GM19467 (cell line): ENCODE results near the gene DMD.
A peak's percentile ranks its signal among the peaks of the same experiment; 100 is the strongest.

Source experiments
- ATAC-seq: cut with Tn5 transposase; IDR thresholded peaks from one replicate; pipeline ENCODE4 v1.9.1; 2021; ENCODE audit warnings: mild to moderate bottlenecking, moderate library complexity; ENCODE audit not compliant: unreplicated experiment

The DMD gene

DNA sequence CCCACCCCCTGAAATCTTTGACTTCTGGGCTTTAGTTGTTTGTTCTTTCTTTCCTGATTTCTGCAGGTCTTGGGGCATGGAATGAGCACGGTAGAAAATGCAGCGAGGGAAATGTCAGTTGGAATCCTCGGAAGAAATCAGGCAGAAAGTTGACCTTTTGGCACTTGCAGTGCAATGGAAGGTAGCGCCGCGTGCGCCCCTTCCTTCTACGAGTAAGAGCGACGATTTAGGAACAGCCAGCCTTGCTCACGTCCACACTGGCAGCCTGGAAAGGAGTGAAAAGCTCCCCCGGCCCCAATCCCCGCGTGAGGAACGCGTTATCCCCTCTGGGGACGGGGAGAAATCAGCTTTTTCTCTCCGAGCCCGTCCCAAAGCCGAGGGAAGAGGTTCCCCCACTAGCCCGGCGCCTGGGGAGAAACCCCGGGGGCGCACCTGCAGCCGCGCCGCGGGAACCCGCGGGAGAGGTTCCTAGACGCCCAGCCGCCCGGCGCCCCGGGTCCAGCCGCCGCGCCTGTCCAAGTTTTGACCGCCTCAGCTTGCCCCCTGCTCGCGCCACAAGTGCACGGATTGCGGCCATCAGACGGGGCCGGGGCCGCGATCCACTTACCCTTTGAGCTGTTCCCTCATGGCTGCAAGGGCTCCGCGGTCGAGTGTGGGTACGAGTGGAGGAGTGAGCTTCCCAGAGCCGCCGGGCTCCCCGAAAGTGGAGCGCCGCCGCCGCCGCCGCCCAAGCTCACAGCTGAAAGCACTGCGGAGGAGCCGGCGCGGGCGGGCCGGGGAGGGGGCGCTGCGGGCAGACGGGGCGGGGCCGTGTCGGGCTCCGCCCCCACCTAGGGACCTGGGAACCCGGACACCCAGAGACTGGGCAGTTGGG is 1944.9 kb downstream of the DMD start:
- ATAC-seq: peak; percentile 83

DNA sequence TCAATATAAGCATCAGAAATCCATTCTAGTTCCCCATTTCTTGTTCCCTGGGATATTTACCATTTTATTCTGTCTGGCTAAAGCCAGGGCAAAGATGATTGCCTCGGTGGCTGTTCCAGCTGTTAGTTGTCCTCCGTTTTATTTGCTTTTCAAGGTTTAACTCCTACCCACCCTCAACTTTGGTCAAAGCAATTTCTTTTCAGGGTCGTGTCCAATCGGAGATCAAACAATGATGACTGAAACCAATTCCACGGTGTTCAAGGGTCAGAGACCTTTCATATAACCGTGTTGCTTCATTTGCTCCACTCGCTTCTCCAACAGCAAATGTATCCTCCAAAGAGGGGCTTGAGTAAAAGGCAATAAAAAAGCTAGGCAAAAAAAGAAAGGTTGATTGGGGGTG is 1946.0 kb downstream of the DMD start:
- ATAC-seq: no peak

DNA sequence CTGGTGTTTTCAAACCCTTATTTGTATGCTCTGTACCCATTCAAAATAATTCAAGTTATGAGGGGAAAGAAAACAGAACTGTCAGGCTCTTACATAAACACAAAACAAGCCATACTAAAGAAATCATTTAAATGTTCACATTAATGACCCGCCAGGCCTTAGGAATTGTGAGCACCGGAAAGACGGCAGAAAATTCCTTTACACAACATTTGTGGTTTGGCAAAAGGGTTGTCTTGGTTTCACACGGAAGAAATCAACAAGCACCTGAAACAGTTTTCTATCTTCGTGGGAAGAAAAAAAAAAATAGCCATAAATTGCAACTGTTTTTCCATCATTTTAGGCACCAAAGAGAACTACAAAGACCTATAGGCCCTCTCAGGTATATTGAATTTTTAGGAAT is 1951.0 kb downstream of the DMD start:
- ATAC-seq: no peak

DNA sequence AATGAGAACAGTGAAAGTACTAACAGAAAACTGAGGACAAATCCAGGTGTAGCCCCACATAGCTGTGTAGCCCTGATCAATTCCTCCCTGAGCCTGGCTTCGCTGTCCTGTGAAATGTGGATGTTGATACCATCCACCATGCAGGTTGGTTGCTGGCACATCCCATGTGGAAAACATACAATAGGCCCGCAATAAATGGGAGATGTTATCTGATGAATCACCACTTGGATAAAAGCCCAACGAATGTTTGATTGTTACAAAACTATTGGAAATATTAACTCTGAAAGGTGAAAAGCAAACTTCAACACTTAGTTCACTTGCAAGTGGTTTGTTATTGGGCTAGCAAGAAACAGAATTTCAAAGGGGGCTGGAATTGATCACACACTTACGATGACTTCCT is 1953.2 kb downstream of the DMD start:
- ATAC-seq: no peak

DNA sequence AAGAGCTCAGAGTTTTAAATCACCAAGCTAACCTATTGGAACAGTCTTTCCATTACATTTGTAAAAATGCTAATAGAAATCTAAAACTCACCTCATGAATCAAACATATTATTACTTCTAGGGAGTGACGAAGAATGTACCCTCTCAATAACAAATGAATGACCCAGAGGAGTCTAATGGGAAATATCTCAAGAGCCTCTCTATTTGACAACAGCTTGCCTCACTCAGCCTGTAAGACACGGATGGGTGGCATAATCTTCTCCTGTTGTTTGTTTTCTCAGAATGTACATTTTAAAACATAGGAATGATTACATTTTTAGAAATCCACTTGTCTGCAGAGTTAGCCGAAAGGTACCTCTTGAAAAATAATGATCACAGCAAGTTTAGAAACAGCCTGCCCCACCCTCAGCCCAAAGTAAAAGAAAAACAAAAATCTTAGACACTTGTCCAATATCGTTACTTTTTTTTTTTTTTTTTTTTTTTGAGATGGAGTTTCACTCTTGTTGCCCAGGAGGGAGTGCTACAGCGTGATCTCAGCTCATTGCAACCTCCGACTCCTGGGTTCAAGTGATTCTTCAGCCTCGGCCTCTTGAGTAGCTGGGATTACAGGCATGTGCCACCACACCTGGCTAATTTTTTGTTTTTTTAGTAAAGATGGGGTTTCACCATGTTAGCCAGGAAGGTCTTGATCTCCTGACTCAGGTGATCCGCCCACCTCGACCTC is 1955.9 kb downstream of the DMD start:
- no peak for ATAC-seq

DNA sequence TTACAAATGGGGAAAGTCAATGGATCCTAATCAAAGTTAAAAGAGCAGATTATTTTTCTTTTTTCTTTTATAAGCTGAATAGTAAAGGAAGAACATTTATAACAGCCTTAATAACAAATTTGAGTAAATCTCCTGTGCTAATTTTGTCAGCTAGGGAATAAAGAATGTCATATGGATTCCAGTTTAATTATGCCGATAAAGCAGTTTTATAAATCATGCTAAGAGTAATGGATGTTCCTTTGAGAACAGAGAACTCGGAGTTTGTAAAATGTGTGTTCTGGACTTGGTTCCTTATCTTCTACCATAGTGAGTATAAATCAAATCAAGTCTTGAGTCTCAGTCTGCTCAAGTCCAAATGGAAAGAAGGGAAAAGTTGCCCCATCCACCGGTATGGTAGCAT is 1959.2 kb downstream of the DMD start:
- no peak for ATAC-seq

DNA sequence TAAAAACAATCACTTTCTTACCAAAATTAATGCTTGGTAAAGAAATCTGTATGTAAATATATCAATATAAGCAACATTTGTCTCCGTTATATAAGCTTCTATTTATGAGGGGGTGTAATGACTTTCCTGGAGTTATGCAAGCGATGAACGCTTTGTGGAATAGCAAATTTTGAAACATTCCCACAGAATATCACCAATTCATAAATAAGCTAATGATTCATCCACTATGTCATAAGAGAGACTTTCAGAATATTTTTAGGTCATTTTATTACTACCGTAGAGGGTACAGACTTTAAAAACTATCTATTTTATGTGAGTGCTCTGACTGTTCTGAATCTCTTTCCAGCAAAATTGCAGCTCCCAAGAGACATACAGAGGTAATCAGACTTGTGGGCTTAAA is 1960.0 kb downstream of the DMD start:
- no peak for ATAC-seq

DNA sequence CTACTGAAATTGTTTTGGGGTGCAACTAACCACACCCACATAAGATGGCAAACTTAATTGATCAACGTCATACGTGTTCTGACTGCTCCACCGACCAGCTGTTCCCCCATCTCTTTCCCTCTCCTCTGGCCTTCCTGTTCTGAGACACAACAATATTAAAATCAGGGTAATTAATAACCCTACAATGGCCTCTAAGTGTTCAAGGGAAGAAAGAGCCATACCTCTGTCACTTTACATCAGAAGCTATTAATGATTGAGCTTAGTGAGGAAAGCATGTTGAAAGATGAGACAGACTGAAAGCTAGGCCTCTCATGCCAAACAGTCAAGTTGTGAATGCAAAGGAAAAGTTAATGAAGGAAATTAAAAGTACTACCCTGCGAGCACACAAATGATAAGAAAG is 1965.6 kb downstream of the DMD start:
- peak; percentile 89 for ATAC-seq

DNA sequence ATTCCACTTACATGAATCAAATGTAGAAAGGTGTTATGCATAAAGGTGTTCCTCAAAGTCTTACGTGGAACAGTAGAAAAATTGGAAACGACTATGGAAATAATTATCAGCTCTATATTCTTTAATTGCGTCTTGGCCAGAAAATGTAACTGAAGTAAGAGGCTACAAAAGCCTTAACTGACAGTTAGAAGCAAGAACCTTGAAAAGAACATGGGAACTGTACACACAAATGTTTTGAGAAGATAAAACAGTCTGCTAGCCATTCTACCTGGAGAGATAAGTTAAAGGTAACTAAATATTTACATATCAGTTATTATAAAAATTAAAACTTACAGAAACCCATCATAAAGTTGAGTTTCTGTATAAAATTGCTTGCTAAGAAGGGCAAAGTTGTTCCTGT is 1967.5 kb downstream of the DMD start:
- ATAC-seq: no peak

DNA sequence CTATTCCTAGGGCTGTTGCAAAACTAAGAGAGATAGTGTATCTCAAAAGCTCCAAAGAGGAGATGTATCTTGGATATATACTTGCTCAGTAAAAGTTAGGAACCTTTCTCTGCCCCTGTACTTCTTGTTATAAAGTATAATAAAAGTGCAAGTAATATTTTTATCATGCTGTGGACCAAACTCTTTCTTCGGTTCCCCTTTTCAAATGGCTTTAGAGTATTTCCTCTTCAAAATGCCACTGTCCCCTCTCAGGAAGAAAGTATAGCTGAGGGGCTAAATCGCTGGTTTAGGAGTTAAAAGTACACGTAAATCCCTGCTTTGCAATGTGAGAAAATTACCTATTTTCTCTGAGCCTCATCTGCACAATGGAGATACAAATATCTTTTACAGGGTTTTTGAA is 1970.4 kb downstream of the DMD start:
- ATAC-seq: no peak

DNA sequence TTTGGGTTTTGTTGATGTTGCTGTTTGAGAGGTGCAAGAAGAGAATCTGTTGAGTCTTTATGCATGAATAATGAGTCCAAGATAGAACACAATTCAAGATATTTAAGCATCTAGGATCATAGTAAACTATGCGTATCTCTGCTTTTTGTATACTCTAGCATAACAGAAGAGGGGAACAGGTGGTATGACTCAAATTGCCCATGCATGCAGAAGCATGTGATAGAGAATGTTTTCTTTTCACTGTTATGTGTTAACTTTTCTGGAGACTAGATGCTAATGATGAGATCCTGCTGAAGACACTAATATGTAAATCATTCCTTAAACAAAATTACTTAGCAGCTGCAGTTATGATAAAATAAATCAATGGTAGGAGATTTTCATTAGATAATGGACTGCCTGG is 1974.2 kb downstream of the DMD start:
- ATAC-seq: peak; percentile 54

DNA sequence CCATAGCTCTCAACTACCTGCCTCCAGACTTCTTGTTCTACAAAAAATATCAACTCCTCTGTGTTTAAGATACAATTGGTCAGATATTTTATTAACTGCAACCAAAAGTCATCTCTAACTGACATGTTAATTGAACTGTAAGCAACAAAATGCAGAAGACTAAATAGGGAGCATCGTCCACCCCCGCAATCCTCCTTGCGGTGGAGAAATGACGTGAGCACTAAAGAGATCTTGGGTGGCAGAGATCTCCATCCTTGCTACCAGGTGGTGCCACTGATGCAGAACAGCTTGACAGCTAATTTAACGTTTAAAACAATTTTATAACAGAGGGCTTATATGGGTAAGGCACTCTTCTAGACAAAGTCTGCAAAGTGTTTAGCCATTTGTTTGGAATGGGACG is 1975.1 kb downstream of the DMD start:
- ATAC-seq: no peak

DNA sequence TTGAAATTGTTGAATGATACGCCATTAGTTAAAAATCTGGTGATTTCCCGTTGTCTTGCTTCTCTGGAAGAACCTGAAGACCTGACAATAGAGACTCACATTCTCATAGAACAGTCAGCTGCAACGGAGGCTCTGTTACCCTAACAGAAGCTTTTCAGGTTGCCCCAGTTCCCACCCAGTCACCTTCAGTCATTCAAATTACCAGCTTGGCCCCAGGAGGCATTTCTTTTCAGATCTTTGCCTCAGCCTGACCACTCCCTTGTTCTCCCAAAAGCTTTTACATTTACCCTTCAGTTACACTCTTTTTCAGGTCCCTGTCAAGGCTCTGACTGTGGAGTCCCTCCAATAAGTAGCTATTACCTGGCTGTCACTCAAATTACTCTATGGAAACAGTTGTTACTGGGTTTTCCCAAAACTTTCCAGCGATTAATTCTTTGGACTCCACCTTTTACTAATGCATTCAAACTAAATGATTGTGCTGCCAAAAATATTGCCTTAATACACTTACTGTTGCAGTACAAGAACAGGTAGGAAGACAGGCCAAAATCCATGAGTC is 1977.3 kb downstream of the DMD start:
- ATAC-seq: no peak

DNA sequence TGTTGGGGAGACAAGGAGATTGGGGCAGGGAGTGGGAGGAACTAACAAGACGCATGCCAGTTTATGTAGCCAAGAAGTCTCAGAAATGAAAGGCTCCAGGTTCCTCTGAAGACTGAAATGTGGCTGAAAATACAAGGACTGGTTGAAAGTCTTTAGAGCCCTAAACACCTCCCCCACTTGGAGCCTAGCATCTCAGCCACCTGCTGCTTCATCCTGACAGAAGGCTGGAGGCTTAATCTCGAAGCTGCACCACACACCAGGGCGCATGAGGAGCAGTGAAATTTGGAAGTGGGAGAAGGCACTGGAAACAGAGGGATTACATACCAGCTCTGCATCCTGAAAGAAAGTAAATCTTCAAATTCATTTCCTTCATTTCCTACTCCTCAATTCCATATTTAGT is 1978.8 kb downstream of the DMD start:
- ATAC-seq: no peak

DNA sequence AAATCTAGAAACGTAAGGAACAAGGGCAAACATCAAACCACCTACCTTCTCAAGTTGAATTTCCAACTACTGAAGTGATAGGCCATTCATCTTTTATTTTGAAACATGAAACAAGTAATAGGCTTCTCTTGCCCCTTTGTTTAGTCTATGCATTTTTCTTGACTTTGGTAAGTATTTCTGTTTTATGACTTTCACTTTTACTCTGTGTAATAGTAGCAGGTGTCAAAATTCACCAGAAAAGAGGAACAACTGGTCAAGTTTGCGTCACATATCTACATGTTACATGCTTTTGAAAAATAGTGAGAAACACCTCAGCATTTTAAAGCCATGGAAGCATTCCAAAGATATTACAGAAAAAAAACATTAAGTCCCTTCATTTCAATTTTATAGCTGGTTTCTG is 1982.4 kb downstream of the DMD start:
- ATAC-seq: peak; percentile 89

DNA sequence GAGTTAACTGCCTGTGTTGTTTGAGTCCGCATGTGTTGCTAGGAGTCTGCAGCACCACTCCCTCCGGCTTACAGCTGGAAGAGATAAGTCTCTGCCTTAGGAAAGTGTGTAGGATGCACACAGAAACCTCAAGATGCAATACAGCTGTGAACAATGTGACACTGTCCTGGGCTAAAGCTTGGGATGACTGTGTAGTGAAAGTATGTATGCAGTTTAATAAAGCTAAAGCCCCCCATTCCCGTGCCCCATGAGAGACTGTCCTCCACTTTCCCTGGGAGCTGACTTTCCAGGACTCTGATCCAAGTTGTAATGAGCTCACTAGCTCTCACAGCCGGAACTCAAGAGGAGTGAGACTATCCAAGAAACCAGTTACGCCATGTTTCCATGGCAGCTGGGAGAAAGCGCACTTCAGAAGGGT is 1982.9 kb downstream of the DMD start:
- ATAC-seq: no peak

DNA sequence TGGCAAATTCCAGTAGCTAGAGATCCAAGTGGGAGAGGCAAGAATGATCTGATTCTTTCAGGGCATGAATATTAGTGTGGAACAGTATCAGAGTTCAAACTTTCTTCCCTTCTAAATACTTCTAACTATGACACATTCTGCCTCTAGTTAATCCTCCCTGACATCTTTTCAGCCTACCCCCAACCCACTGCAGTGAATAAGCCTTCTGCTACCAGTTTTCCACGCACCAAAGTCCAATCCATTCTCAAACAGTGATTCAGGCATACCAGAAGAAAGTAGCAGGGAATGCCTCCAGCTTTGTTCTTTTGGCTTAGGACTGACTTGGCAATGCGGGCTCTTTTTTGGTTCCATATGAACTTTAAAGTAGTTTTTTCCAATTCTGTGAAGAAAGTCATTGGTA is 1984.1 kb downstream of the DMD start:
- no peak for ATAC-seq

DNA sequence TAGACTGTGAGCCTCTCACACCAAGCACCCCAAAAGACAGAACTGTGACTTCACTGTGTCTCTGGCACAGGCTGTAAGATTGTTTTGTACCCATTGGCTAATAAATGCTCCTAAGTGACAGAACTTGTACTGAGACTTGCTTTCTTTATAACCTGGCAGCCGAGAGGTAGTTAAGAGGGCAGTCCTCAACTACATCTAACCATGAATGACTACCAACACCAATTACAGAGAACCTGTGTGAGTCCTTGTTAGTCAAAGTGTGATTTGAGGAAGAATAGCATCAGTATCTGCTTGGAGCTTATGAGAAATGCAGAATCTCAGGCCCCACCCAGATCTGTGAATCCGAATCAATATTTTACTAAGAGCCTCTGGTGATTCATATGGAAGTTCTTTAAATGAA is 1985.5 kb downstream of the DMD start:
- ATAC-seq: no peak

DNA sequence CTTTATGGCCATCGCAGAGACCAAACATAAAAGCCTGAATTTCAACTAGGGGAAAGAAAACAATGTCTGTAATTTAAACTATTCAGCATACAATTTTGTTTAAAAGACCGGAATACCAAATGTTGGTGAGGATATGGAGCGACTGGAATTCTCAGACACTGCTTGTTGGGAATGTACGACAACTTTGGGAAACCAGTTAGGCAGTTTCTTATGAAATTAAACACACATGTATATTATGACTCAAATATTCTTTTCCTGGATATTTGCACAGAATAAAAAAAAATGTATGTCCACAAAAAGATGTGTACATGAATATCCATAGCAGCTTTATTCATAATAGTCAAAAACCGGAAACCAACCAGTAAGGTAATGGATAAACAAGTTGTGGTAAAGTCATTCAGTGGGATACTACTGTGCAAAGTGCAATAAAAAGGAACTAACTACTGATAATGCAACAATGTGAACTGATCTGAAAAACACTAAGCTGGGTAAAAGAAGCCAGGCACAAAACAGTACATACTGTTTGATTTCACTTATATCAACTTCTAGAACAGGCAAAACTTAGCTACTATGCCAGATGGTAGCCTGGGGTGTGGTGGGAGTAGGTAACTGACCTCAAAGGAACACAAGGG is 1986.9 kb downstream of the DMD start:
- no peak for ATAC-seq

DNA sequence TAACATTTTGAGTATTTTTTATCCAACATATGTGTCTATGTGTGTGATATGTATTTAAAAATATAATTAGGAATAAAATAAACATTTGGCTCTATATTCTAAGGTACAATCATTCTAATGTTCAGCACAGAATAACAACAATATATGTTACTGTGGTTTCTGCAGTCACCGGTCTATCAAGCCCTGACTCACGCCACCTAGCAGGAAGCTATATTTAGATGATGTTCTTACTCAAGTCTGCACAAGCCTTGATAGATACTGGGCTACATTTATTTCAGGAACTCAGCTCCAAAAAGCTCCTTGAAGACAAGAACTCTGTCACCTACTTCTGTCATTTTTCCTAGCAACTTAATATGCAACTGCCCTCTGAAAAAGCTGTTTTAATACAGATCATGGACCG is 1987.5 kb downstream of the DMD start:
- peak; percentile 65 for ATAC-seq

DNA sequence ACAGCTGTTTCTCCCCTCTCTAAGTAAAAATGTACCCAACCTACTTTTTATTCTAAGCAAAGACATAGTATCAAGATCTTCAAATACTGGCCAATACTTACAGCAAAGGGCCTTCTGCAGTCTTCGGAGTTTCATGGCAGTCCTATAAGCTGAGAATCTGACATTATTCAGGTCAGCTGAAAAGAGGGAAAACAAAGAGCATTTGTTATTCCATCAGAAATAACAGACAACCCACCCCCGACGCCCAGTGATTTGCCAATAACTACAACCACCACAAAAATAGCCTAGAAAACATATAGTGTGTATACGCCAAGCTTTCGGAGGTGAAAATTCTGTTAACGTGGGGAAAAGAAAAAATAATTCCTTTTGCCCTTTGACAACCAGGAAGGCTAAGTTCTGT is 1988.4 kb downstream of the DMD start:
- ATAC-seq: no peak

DNA sequence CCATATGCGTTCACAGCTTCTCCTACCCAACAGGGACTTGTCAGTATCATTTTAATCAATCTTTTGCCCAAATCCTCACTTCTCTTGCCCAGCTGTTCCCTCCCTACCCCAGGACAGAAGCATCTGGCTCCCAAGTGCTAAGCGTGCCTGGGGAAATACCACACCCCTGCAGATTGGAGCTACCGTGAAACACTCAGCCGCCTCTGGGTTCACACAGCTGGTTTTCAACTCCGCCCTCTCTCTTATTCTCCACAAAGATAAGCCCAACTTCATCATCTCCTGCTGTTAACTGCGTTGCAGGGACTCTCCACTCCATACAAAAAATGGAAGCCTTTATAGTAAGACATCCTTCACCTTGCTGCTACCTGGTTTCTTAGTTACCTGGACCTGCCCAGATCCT is 1992.2 kb downstream of the DMD start:
- no peak for ATAC-seq
